Measurements from ENCODE around the gene PITX1. TPM values are rescaled to one million over a fixed set of nuclear protein-coding genes. Genes with fewer than 3 reads are reported as not detected.

PITX1 gene
- total and polyA plus RNA-seq, 2 experiments from 2014 or later, result not detected

GRCh38 chr5:135067587-135067986, 33.6 kb upstream of the PITX1 start:
- H3K79me2 ChIP-seq (ENCODE audit: insufficient read depth), result no peaks in the 10 kb centered on the region
- H3F3A ChIP-seq (ENCODE audit: insufficient read depth), result no peaks in the 10 kb centered on the region
- H3K4me3 ChIP-seq, result no peak overlapping the region
- H3K9ac ChIP-seq, result no peak overlapping the region
- TF ChIP-seq EZH2 (IDR thresholded peaks at IDR 0.05; ENCODE audit: insufficient read depth, poor library complexity, severe bottlenecking) (no peak), EZH2phosphoT487 (IDR thresholded peaks at IDR 0.05; ENCODE audit: insufficient read depth, low read depth) (no peak)
- peaks cover 29% of the 10 kb centered on the region; the same call in 1 of the 2 replicates for H3K27me3 ChIP-seq (replicated peaks; ENCODE audit: insufficient read depth)
- no peaks in the 10 kb centered on the region for H3K36me3 ChIP-seq (ENCODE audit: low read depth)
- no peaks in the 10 kb centered on the region for H3K9me2 ChIP-seq (ENCODE audit: insufficient read depth)
- in situ Hi-C loops (cut with MboI), result no loop called here
- no peaks in the 10 kb centered on the region for H4K20me1 ChIP-seq (ENCODE audit: insufficient read depth)
- WGBS, 2 experiments (ENCODE audit: low coverage in 1 of 2, low lambda C conversion rate in 2 of 2, missing lambda C conversion rate in 2 of 2), result 47 to 50% methylated on average over 9 of the region's 9 CpGs
- no peak overlapping the region for H3K27ac ChIP-seq
- H3K9me3 ChIP-seq (ENCODE audit: low read depth), result no peaks in the 10 kb centered on the region
- H3K4me1 ChIP-seq (ENCODE audit: insufficient read depth), result no peaks in the 10 kb centered on the region
- DNase-seq, result no peak
- H2AFZ ChIP-seq, result no peak overlapping the region
- H3K4me2 ChIP-seq (ENCODE audit: unreplicated experiment), result no peak overlapping the region

- in situ Hi-C loops (cut with MboI), result no loop called here
These were observed 32.8 kb upstream of the PITX1 start for GRCh38 chr5:135066781-135067180.

GRCh38 chr5:135065306-135066265, 31.6 kb upstream of the PITX1 start:
- TF ChIP-seq EZH2phosphoT487 (IDR thresholded peaks at IDR 0.05; ENCODE audit: insufficient read depth, low read depth) (no peak), EZH2 (IDR thresholded peaks at IDR 0.05; ENCODE audit: insufficient read depth, poor library complexity, severe bottlenecking) (no peak)
- no peak overlapping the region for H2AFZ ChIP-seq
- no peaks in the 10 kb centered on the region for H3K4me1 ChIP-seq (ENCODE audit: insufficient read depth)
- no peaks in the 10 kb centered on the region for H3F3A ChIP-seq (ENCODE audit: insufficient read depth)
- WGBS, 2 experiments (ENCODE audit: low coverage in 1 of 2, low lambda C conversion rate in 2 of 2, missing lambda C conversion rate in 2 of 2), result 55 to 56% methylated on average over 15 to 16 of the region's 16 CpGs
- in situ Hi-C loops (cut with MboI), result no loop called here
- no peaks in the 10 kb centered on the region for H4K20me1 ChIP-seq (ENCODE audit: insufficient read depth)
- no peak overlapping the region for H3K4me3 ChIP-seq
- H3K27ac ChIP-seq, result no peak overlapping the region
- no peaks in the 10 kb centered on the region for H3K79me2 ChIP-seq (ENCODE audit: insufficient read depth)
- H3K36me3 ChIP-seq (ENCODE audit: low read depth), result no peaks in the 10 kb centered on the region
- H3K27me3 ChIP-seq (replicated peaks; ENCODE audit: insufficient read depth), result peaks cover 38% of the 10 kb centered on the region; the same call in 1 of the 2 replicates
- H3K9ac ChIP-seq, result no peak overlapping the region
- DNase-seq, result no peak
- no peak overlapping the region for H3K4me2 ChIP-seq (ENCODE audit: unreplicated experiment)
- H3K9me3 ChIP-seq (ENCODE audit: low read depth), result no peaks in the 10 kb centered on the region
- no peaks in the 10 kb centered on the region for H3K9me2 ChIP-seq (ENCODE audit: insufficient read depth)

More at GRCh38 chr5:135066781-135067180, 32.8 kb upstream of the PITX1 start:
- H4K20me1 ChIP-seq (ENCODE audit: insufficient read depth), result no peaks in the 10 kb centered on the region
- DNase-seq, result no peak
- no peak overlapping the region for H3K9ac ChIP-seq
- no peaks in the 10 kb centered on the region for H3K4me1 ChIP-seq (ENCODE audit: insufficient read depth)
- no peak overlapping the region for H3K27ac ChIP-seq
- no peak overlapping the region for H3K4me3 ChIP-seq
- no peak overlapping the region for H2AFZ ChIP-seq
- H3K36me3 ChIP-seq (ENCODE audit: low read depth), result no peaks in the 10 kb centered on the region
- no peaks in the 10 kb centered on the region for H3K9me3 ChIP-seq (ENCODE audit: low read depth)
- no peak for TF ChIP-seq EZH2phosphoT487 (IDR thresholded peaks at IDR 0.05; ENCODE audit: insufficient read depth, low read depth)
- no peak overlapping the region for H3K4me2 ChIP-seq (ENCODE audit: unreplicated experiment)
- H3K79me2 ChIP-seq (ENCODE audit: insufficient read depth), result no peaks in the 10 kb centered on the region
- no peaks in the 10 kb centered on the region for H3K9me2 ChIP-seq (ENCODE audit: insufficient read depth)
- peaks cover 36% of the 10 kb centered on the region; the same call in 1 of the 2 replicates for H3K27me3 ChIP-seq (replicated peaks; ENCODE audit: insufficient read depth)
- 39 to 53% methylated on average over 4 to 5 of the region's 5 CpGs for WGBS, 2 experiments (ENCODE audit: low coverage in 1 of 2, low lambda C conversion rate in 2 of 2, missing lambda C conversion rate in 2 of 2)
- H3F3A ChIP-seq (ENCODE audit: insufficient read depth), result no peaks in the 10 kb centered on the region

GRCh38 chr5:135064235-135064570, 30.2 kb upstream of the PITX1 start:
- no peak for DNase-seq
- no peak for TF ChIP-seq EZH2phosphoT487 (IDR thresholded peaks at IDR 0.05; ENCODE audit: insufficient read depth, low read depth)
- TF ChIP-seq EZH2 (IDR thresholded peaks at IDR 0.05; ENCODE audit: insufficient read depth, poor library complexity, severe bottlenecking), result no peak
- Histone ChIP-seq H3K27me3 (replicated peaks; ENCODE audit: insufficient read depth) (peaks cover 35% of the 10 kb centered on the region), H3K9me2 (ENCODE audit: insufficient read depth) (no peaks in the 10 kb centered on the region), H3K9me3 (ENCODE audit: low read depth) (no peaks in the 10 kb centered on the region), H3K4me2 (ENCODE audit: unreplicated experiment) (no peak overlapping the region), H4K20me1 (ENCODE audit: insufficient read depth) (no peaks in the 10 kb centered on the region), H3K4me1 (ENCODE audit: insufficient read depth) (no peaks in the 10 kb centered on the region), H3K36me3 (ENCODE audit: low read depth) (no peaks in the 10 kb centered on the region), H3K79me2 (ENCODE audit: insufficient read depth) (no peaks in the 10 kb centered on the region), H3K9ac (no peak overlapping the region), H3K27ac (no peak overlapping the region), H3F3A (ENCODE audit: insufficient read depth) (no peaks in the 10 kb centered on the region), H2AFZ (no peak overlapping the region), H3K4me3 (no peak overlapping the region)
- WGBS, 2 experiments (ENCODE audit: low coverage in 1 of 2, low lambda C conversion rate in 2 of 2, missing lambda C conversion rate in 2 of 2), result 10 to 16% methylated on average over 4 of the region's 4 CpGs
- in situ Hi-C loops (cut with MboI), result no loop called here
